Neural cell (in vitro differentiated cells): ENCODE results near the gene B4GALT2. TPM values are rescaled to one million over a fixed set of nuclear protein-coding genes. Genes with fewer than 3 reads are reported as not detected.

Experiments used
- H2AFZ ChIP-seq: fragments of 200-600, 300-800 bp; sonication (generic), shearing (Covaris generic); 2 replicates; pipeline ENCODE4 v1.6.0; 2014; ENCODE audit warnings: low read depth, mild to moderate bottlenecking, antibody characterized with exemption, low read length, moderate library complexity
- H3F3A ChIP-seq: fragments of 200-600 bp; shearing (Covaris generic); 2 replicates; pipeline ENCODE4 v1.6.1; 2016; ENCODE audit warnings: mild to moderate bottlenecking, moderate library complexity, mixed read lengths, antibody characterized with exemption, low read length; ENCODE audit not compliant: insufficient read depth, poor library complexity, severe bottlenecking
- H3K27ac ChIP-seq: fragments of 200-600, 300-800 bp; sonication (generic), shearing (Covaris generic); 2 replicates; pipeline ENCODE4 v1.5.1; 2014; ENCODE audit warnings: mild to moderate bottlenecking, low read length, moderate library complexity
- H3K27me3 ChIP-seq: fragments of 300-800, 200-600 bp; sonication (generic), shearing (Covaris generic); 2 replicates; pipeline ENCODE4 v1.6.0; 2014; ENCODE audit warnings: mild to moderate bottlenecking, low read depth, low read length, moderate library complexity; ENCODE audit not compliant: insufficient read depth
- H3K36me3 ChIP-seq: fragments of 300-800, 200-600 bp; sonication (generic), shearing (Covaris generic); 2 replicates; pipeline ENCODE4 v1.5.1; 2014; ENCODE audit warnings: mild to moderate bottlenecking, antibody characterized with exemption, low read length, moderate library complexity; ENCODE audit not compliant: insufficient read depth
- H3K4me2 ChIP-seq: fragments of 300-800, 200-600 bp; sonication (generic), shearing (Covaris generic); 2 replicates; pipeline ENCODE4 v1.6.0; 2014; ENCODE audit warnings: mild to moderate bottlenecking, low read length
- H3K4me3 ChIP-seq: fragments of 300-800, 200-600 bp; sonication (generic), shearing (Covaris generic); 2 replicates; pipeline ENCODE4 v1.5.1; 2014; ENCODE audit warnings: mild to moderate bottlenecking, low read length, moderate library complexity
- H3K79me2 ChIP-seq: fragments of 200-600 bp; shearing (Covaris generic); replicated peaks from 2 replicates; pipeline ENCODE4 v1.6.0; 2014; ENCODE audit warnings: mild to moderate bottlenecking, low read length, moderate library complexity; ENCODE audit not compliant: insufficient read depth
- H3K9ac ChIP-seq: fragments of 300-800, 200-600 bp; sonication (generic), shearing (Covaris generic); 2 replicates; pipeline ENCODE4 v1.6.1; 2016; ENCODE audit warnings: mild to moderate bottlenecking, low read length, mixed read lengths
- H3K9me2 ChIP-seq: fragments of 200-600 bp; shearing (Covaris generic); 2 replicates; pipeline ENCODE4 v1.6.1; 2016; ENCODE audit warnings: mild to moderate bottlenecking, low read length, mixed read lengths; ENCODE audit not compliant: insufficient read depth
- H3K9me3 ChIP-seq: fragments of 200-600, 300-800 bp; sonication (generic), shearing (Covaris generic); 2 replicates; pipeline ENCODE4 v1.6.1; 2016; ENCODE audit warnings: mild to moderate bottlenecking, mixed run types, low read length, moderate library complexity, mixed read lengths
- H4K20me1 ChIP-seq: fragments of 200-600 bp; shearing (Covaris generic); 2 replicates; pipeline ENCODE4 v1.6.1; 2016; ENCODE audit warnings: mild to moderate bottlenecking, mixed run types; ENCODE audit not compliant: insufficient read depth
- CTCF ChIP-seq: fragments of 450-650 bp; IDR thresholded peaks from 2 replicates; pipeline ENCODE4 v1.5.1; 2014; ENCODE audit warnings: antibody characterized with exemption, mild to moderate bottlenecking, moderate library complexity; ENCODE audit not compliant: poor library complexity, severe bottlenecking
- EP300 ChIP-seq: fragments of 450-650 bp; conservative IDR thresholded peaks from 2 replicates; pipeline ENCODE4 v1.6.1; 2014; ENCODE audit warnings: antibody characterized with exemption, mild to moderate bottlenecking, moderate library complexity; ENCODE audit not compliant: poor library complexity, severe bottlenecking
- EZH2 ChIP-seq: fragments of 200-600, 300-800 bp; shearing (Covaris generic), sonication (generic); IDR thresholded peaks from 2 replicates; pipeline ENCODE4 v1.6.1; 2014; ENCODE audit warnings: antibody characterized with exemption, low read length, borderline replicate concordance, mild to moderate bottlenecking; ENCODE audit not compliant: insufficient read depth, poor library complexity, severe bottlenecking
- MXI1 ChIP-seq: fragments of 450-650 bp; conservative IDR thresholded peaks from 2 replicates; pipeline ENCODE4 v1.6.1; 2014; ENCODE audit warnings: antibody characterized with exemption, mild to moderate bottlenecking; ENCODE audit not compliant: poor library complexity, severe bottlenecking
- POLR2AphosphoS5 ChIP-seq: IDR thresholded peaks from 2 replicates; pipeline ENCODE4 v1.6.1; 2012
- RAD21 ChIP-seq: fragments of 450-650 bp; conservative IDR thresholded peaks from 2 replicates; pipeline ENCODE4 v1.6.1; 2014; ENCODE audit warnings: antibody characterized with exemption, mild to moderate bottlenecking, moderate library complexity
- REST ChIP-seq: IDR thresholded peaks from 2 replicates; pipeline ENCODE4 v1.6.1; 2012; ENCODE audit warnings: borderline replicate concordance
- SMC3 ChIP-seq: fragments of 450-650 bp; conservative IDR thresholded peaks from 2 replicates; pipeline ENCODE4 v1.6.1; 2014; ENCODE audit warnings: antibody characterized with exemption, mild to moderate bottlenecking, moderate library complexity; ENCODE audit not compliant: poor library complexity
- TAF1 ChIP-seq: IDR thresholded peaks from 2 replicates; pipeline ENCODE4 v1.6.1; 2012; ENCODE audit warnings: low read depth
- polyA plus RNA-seq: library from polyadenylated mRNA; depleted of rRNA; stranded (reverse); fragments of >200 nt; gene quantifications from 2 replicates; pipeline ENCODE4 v1.2.3, GENCODE V29; 2014

Gene B4GALT2
- polyA plus RNA-seq, 1 donor from 2014 or later, result 129 TPM

GRCh38 chr1:44013949-44014348 lies 34.9 kb downstream of the B4GALT2 start:
- no peak for TF ChIP-seq CTCF
- TF ChIP-seq EZH2, result no peak
- no peak for TF ChIP-seq RAD21
- no peak for TF ChIP-seq EP300
- TF ChIP-seq TAF1, result no peak
- TF ChIP-seq MXI1, result no peak
- no peak for TF ChIP-seq SMC3
- no peak for TF ChIP-seq POLR2AphosphoS5
- Histone ChIP-seq H3K9ac (no peak overlapping the region), H3K79me2 (no peaks in the 10 kb centered on the region), H4K20me1 (no peaks in the 10 kb centered on the region), H3K9me2 (no peaks in the 10 kb centered on the region), H2AFZ (no peak overlapping the region), H3K27ac (no peak overlapping the region), H3K27me3 (no peaks in the 10 kb centered on the region), H3F3A (no peaks in the 10 kb centered on the region), H3K4me3 (no peak overlapping the region), H3K9me3 (no peaks in the 10 kb centered on the region), H3K36me3 (no peaks in the 10 kb centered on the region), H3K4me2 (no peak overlapping the region)

DNA sequence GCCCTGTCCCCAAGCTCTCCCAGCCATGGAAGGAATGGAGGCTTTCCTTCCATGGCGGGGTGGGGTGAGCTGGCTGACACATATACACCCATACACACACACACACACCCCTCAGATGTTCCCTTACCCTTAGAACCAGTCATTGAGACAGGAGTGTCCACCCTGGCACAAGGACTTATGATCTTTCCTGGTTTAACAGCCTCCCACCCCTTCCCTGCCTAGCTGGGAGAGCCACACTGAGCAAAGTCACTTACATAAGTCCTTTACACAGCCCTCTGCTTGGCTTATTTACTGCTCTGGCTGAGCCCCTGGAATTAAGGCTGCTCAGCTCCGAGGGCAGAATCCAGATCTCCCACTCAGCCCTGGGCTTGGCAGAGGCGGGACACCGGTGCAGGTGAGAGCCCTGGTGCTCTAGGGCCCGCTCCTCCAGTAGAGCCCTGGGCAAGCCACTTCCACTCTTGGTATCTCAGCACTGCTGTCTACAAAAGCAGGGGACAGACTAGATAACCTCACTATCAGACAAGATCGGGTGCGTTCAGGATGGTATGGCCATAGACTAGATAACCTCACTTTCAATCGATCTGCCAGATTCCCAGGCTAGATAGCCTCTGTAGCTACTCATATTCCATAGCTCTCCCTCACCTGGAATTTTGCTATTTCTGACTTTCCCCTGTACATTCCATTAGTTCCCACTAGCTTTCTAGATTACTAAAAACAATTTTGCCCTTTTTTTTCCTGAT lies 35.5 kb downstream of the B4GALT2 start:
- H3F3A ChIP-seq, result no peaks in the 10 kb centered on the region
- H3K9me2 ChIP-seq, result no peaks in the 10 kb centered on the region
- H4K20me1 ChIP-seq, result no peaks in the 10 kb centered on the region
- no peaks in the 10 kb centered on the region for H3K36me3 ChIP-seq
- H2AFZ ChIP-seq, result no peak overlapping the region
- no peak for TF ChIP-seq EZH2
- no peak for TF ChIP-seq MXI1
- no peak for TF ChIP-seq POLR2AphosphoS5
- no peak for TF ChIP-seq SMC3
- TF ChIP-seq EP300, result no peak
- no peak for TF ChIP-seq REST
- no peak for TF ChIP-seq RAD21
- no peak for TF ChIP-seq TAF1
- no peak for TF ChIP-seq CTCF
- no peak overlapping the region for H3K27ac ChIP-seq
- H3K9me3 ChIP-seq, result no peaks in the 10 kb centered on the region
- H3K4me3 ChIP-seq, result no peak overlapping the region
- no peak overlapping the region for H3K9ac ChIP-seq
- no peaks in the 10 kb centered on the region for H3K79me2 ChIP-seq
- no peaks in the 10 kb centered on the region for H3K27me3 ChIP-seq
- H3K4me2 ChIP-seq, result no peak overlapping the region
